Liver (tissue), 9 donors: ENCODE results near the gene GRIK2. TPM values are rescaled to one million over a fixed set of nuclear protein-coding genes. Genes with fewer than 3 reads are reported as not detected.

ENCODE experiments used
- DNase-seq: peaks from one replicate; pipeline ENCODE4 v3.0.0-alpha.2; 2017; ENCODE audit warnings: low spot score
- H3K27ac ChIP-seq, 2 donors: one replicate each; pipeline ENCODE4 v1.7.0; 2013; ENCODE audit warnings: inconsistent platforms in 2 of 2, low read length in 2 of 2, control low read depth in 1 of 2, low read depth in 1 of 2, mild to moderate bottlenecking in 1 of 2
- H3K27me3 ChIP-seq, 4 donors: one replicate each; pipeline versions ENCODE4 v1.6.1 to v1.7.0; 2013; ENCODE audit warnings: low read length in 3 of 4, inconsistent platforms in 1 of 4, mild to moderate bottlenecking in 1 of 4, moderate library complexity in 1 of 4; ENCODE audit not compliant: control insufficient read depth in 4 of 4, insufficient read depth in 4 of 4
- H3K36me3 ChIP-seq, 4 donors: one replicate each; pipeline versions ENCODE4 v1.6.1 to v1.7.0; 2013; ENCODE audit warnings: low read length in 3 of 4, mild to moderate bottlenecking in 3 of 4, low read depth in 1 of 4, moderate library complexity in 1 of 4; ENCODE audit not compliant: control insufficient read depth in 4 of 4, insufficient read depth in 3 of 4
- H3K4me1 ChIP-seq, 4 donors: one replicate each; pipeline versions ENCODE4 v1.6.1 to v1.7.0; 2013; ENCODE audit warnings: low read length in 3 of 4, mild to moderate bottlenecking in 3 of 4, moderate library complexity in 1 of 4; ENCODE audit not compliant: control insufficient read depth in 4 of 4, insufficient read depth in 4 of 4
- H3K4me3 ChIP-seq, 3 donors: one replicate each; pipeline versions ENCODE4 v1.6.1 to v1.7.0; 2013; ENCODE audit warnings: low read length in 3 of 3, control low read depth in 1 of 3, low read depth in 1 of 3, mild to moderate bottlenecking in 1 of 3
- H3K9ac ChIP-seq, 2 donors: one replicate each; pipeline ENCODE4 v1.7.0; 2013; ENCODE audit warnings: low read length in 2 of 2, mild to moderate bottlenecking in 2 of 2, moderate library complexity in 2 of 2, control low read depth in 1 of 2, low read depth in 1 of 2
- H3K9me3 ChIP-seq, 4 donors: one replicate each; pipeline versions ENCODE4 v1.6.1 to v1.7.0; 2013; ENCODE audit warnings: low read length in 3 of 4; ENCODE audit not compliant: control insufficient read depth in 4 of 4
- ATF3 ChIP-seq: IDR thresholded peaks from 2 replicates; pipeline ENCODE4 v1.6.1; 2016; ENCODE audit warnings: antibody characterized with exemption
- CTCF ChIP-seq: fragments of 150-350 bp; IDR thresholded peaks from 2 replicates; pipeline ENCODE4 v1.5.1; 2017; ENCODE audit warnings: improper control_type of control experiment, low read depth, low read length; ENCODE audit not compliant: missing input control
- EGR1 ChIP-seq, 2 donors: IDR thresholded peaks; 2 replicates each; pipeline ENCODE4 v1.6.1; 2016 to 2018; ENCODE audit warnings: antibody characterized with exemption in 2 of 2, low read depth in 2 of 2
- FOXA1 ChIP-seq: IDR thresholded peaks from 2 replicates; pipeline ENCODE4 v1.6.1; 2016; ENCODE audit warnings: antibody characterized with exemption
- FOXA2 ChIP-seq: IDR thresholded peaks from 2 replicates; pipeline ENCODE4 v1.6.1; 2016; ENCODE audit warnings: antibody characterized with exemption
- GABPA ChIP-seq, 2 donors: IDR thresholded peaks in 1 of 2; conservative IDR thresholded peaks in 1 of 2; 2 replicates each; pipeline ENCODE4 v1.6.1; 2016; ENCODE audit warnings: antibody characterized with exemption in 2 of 2, mild to moderate bottlenecking in 1 of 2, moderate library complexity in 1 of 2
- HNF4A ChIP-seq, 2 donors: conservative IDR thresholded peaks; 2 replicates each; pipeline ENCODE4 v1.6.1; 2016; ENCODE audit warnings: antibody characterized with exemption in 2 of 2, mild to moderate bottlenecking in 2 of 2
- HNF4G ChIP-seq: IDR thresholded peaks from 2 replicates; pipeline ENCODE4 v1.6.1; 2016; ENCODE audit warnings: antibody characterized with exemption
- JUND ChIP-seq, 2 donors: IDR thresholded peaks; 2 replicates each; pipeline ENCODE4 v1.6.1; 2016; ENCODE audit warnings: antibody characterized with exemption in 2 of 2
- MAX ChIP-seq: IDR thresholded peaks from 2 replicates; pipeline ENCODE4 v1.6.1; 2016; ENCODE audit warnings: antibody characterized with exemption
- NR2F2 ChIP-seq: IDR thresholded peaks from 2 replicates; pipeline ENCODE4 v1.6.1; 2016; ENCODE audit warnings: antibody characterized with exemption
- RAD21 ChIP-seq, 2 donors: IDR thresholded peaks; 2 replicates each; pipeline ENCODE4 v1.6.1; 2016; ENCODE audit warnings: antibody characterized with exemption in 2 of 2, mild to moderate bottlenecking in 2 of 2
- REST ChIP-seq: IDR thresholded peaks from 2 replicates; pipeline ENCODE4 v1.6.1; 2016; ENCODE audit warnings: antibody characterized with exemption, mild to moderate bottlenecking
- RXRA ChIP-seq, 2 donors: IDR thresholded peaks; 2 replicates each; pipeline ENCODE4 v1.6.1; 2017 to 2018; ENCODE audit warnings: antibody characterized with exemption in 2 of 2, mild to moderate bottlenecking in 1 of 2
- SP1 ChIP-seq: IDR thresholded peaks from 2 replicates; pipeline ENCODE4 v1.6.1; 2018; ENCODE audit warnings: antibody characterized with exemption, mild to moderate bottlenecking
- TAF1 ChIP-seq: conservative IDR thresholded peaks from 2 replicates; pipeline ENCODE4 v1.6.1; 2016; ENCODE audit warnings: antibody characterized with exemption, mild to moderate bottlenecking
- YY1 ChIP-seq: IDR thresholded peaks from 2 replicates; pipeline ENCODE4 v1.6.1; 2016; ENCODE audit warnings: antibody characterized with exemption, mild to moderate bottlenecking
- ZBTB33 ChIP-seq: IDR thresholded peaks from 2 replicates; pipeline ENCODE4 v1.6.1; 2016; ENCODE audit warnings: antibody characterized with exemption
- WGBS: extraction: QIAGEN DNeasy Blood & Tissue Kit; methylation state at CpG from one replicate; pipeline ENCODE4 v1.1.7; 2013; 5-methylcytosine and 5-hydroxymethylcytosine counted together
- polyA plus RNA-seq, 2 donors: library from polyadenylated mRNA; stranded (reverse) in 1 of 2; unstranded in 1 of 2; fragments of 200-250 nt in 1 of 2; fragments of >200 nt in 1 of 2; fragmentation: Nextera tagmentation in 1 of 2; extraction: Ambion mirVana in 1 of 2; gene quantifications; one replicate each; pipeline versions ENCODE4 v1.2.1 to v1.2.3, GENCODE V29; 2013 to 2015
- total RNA-seq, 2 donors: library from RNA; depleted of rRNA; stranded (reverse); fragments of >200 nt; gene quantifications; one replicate each; pipeline ENCODE4 v1.2.3, GENCODE V29; 2014
- donor health status: healthy.
- donor health status: healthy.
- donor health status: healthy.
- donor health status: healthy.
- donor health status: healthy.

The GRIK2 gene
- total and polyA plus RNA-seq, 4 donors, result 0.02 to 0.17 (median 0.05) TPM

GRCh38 chr6:101434601-101435000, 41.1 kb downstream of the GRIK2 start:
- TF ChIP-seq HNF4G, result no peak
- TF ChIP-seq MAX, result no peak
- TF ChIP-seq NR2F2, result no peak
- no peak for TF ChIP-seq REST
- TF ChIP-seq ATF3, result no peak
- no peak for TF ChIP-seq GABPA (IDR thresholded peaks at IDR 0.05 in 1 of 2, conservative IDR thresholded peaks at IDR 0.05 in 1 of 2)
- TF ChIP-seq RXRA (IDR thresholded peaks at IDR 0.05), result no peak
- TF ChIP-seq YY1, result no peak
- no peak for TF ChIP-seq CTCF
- no peak for TF ChIP-seq RAD21 (IDR thresholded peaks at IDR 0.05)
- no peak for TF ChIP-seq ZBTB33
- TF ChIP-seq FOXA2, result no peak
- no peak for TF ChIP-seq HNF4A (conservative IDR thresholded peaks at IDR 0.05)
- TF ChIP-seq FOXA1, result no peak
- no peak for TF ChIP-seq JUND (IDR thresholded peaks at IDR 0.05)
- TF ChIP-seq SP1, result no peak
- TF ChIP-seq TAF1, result no peak
- no peak for TF ChIP-seq EGR1 (IDR thresholded peaks at IDR 0.05; ENCODE audit: low read depth in 2 of 2)
- WGBS, result 43% methylated on average over 2 of the region's 2 CpGs
- Histone ChIP-seq H3K9me3 (no peaks in the 10 kb centered on the region), H3K36me3 (no peaks in the 10 kb centered on the region), H3K27me3 (no peaks in the 10 kb centered on the region), H3K4me1 (no peaks in the 10 kb centered on the region), H3K27ac (no peak overlapping the region), H3K9ac (no peak overlapping the region), H3K4me3 (no peak overlapping the region)
- no peak for DNase-seq

- no peak overlapping the region for H3K27ac ChIP-seq
- no peaks in the 10 kb centered on the region for H3K27me3 ChIP-seq
- WGBS, result 71% methylated on average over 1 of the region's 1 CpG
- H3K9ac ChIP-seq, result no peak overlapping the region
- H3K4me3 ChIP-seq, result no peak overlapping the region
- no peak for DNase-seq
- no peaks in the 10 kb centered on the region for H3K4me1 ChIP-seq
- no peaks in the 10 kb centered on the region for H3K9me3 ChIP-seq
- no peaks in the 10 kb centered on the region for H3K36me3 ChIP-seq
- TF ChIP-seq REST, result no peak
- no peak for TF ChIP-seq HNF4G
- TF ChIP-seq YY1, result no peak
- no peak for TF ChIP-seq CTCF
- TF ChIP-seq SP1, result no peak
- no peak for TF ChIP-seq FOXA2
- no peak for TF ChIP-seq RAD21 (IDR thresholded peaks at IDR 0.05)
- TF ChIP-seq TAF1, result no peak
These were observed 41.5 kb downstream of the GRIK2 start for GRCh38 chr6:101435038-101435437.
